ENCODE results near the gene SPAG17.

Gene SPAG17

DNA sequence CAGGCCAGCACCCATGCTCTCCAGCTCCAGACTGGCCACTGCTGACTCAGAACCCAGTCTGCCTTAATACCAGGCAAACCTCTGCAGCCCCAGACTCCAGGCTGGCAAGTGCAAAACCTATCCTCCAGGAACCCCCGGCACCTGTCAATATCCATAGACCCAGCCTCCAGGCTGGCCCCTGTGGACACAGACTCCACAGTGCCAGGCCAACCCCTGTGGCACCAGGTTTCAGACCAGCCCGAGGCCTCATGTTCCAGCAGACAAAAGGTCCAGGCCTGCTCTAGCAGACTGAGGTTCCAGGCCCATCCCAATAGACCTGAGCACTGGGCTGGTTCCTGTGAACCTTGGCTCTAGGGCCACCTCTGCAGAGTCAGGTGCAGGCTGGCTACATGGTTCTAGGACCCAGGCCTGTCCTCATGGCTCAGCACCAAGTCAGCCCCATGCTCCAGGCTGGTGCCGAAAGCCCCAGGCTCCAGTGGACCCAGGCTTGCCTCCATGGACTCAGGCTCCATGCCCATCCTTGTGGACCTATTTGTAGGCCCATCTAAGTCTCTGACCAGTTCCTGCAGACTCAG lies 137.3 kb downstream of the SPAG17 start:
- H3K4me1 ChIP-seq: no peaks in the 10 kb centered on the region
- no peak overlapping the region for H3K4me3 ChIP-seq
- intact Hi-C loops (cut with DNase I; ENCODE audit: low total_unique reads): no loop called here
- TF ChIP-seq, protein P1, sequence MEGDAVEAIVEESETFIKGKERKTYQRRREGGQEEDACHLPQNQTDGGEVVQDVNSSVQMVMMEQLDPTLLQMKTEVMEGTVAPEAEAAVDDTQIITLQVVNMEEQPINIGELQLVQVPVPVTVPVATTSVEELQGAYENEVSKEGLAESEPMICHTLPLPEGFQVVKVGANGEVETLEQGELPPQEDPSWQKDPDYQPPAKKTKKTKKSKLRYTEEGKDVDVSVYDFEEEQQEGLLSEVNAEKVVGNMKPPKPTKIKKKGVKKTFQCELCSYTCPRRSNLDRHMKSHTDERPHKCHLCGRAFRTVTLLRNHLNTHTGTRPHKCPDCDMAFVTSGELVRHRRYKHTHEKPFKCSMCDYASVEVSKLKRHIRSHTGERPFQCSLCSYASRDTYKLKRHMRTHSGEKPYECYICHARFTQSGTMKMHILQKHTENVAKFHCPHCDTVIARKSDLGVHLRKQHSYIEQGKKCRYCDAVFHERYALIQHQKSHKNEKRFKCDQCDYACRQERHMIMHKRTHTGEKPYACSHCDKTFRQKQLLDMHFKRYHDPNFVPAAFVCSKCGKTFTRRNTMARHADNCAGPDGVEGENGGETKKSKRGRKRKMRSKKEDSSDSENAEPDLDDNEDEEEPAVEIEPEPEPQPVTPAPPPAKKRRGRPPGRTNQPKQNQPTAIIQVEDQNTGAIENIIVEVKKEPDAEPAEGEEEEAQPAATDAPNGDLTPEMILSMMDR (IDR thresholded peaks at IDR 0.05): no peak
- no peaks in the 10 kb centered on the region for H3K27me3 ChIP-seq
- no peaks in the 10 kb centered on the region for H3K9me3 ChIP-seq
- DNase-seq: no peak
- no peak overlapping the region for H3K27ac ChIP-seq
- H3K36me3 ChIP-seq: no peaks in the 10 kb centered on the region

DNA sequence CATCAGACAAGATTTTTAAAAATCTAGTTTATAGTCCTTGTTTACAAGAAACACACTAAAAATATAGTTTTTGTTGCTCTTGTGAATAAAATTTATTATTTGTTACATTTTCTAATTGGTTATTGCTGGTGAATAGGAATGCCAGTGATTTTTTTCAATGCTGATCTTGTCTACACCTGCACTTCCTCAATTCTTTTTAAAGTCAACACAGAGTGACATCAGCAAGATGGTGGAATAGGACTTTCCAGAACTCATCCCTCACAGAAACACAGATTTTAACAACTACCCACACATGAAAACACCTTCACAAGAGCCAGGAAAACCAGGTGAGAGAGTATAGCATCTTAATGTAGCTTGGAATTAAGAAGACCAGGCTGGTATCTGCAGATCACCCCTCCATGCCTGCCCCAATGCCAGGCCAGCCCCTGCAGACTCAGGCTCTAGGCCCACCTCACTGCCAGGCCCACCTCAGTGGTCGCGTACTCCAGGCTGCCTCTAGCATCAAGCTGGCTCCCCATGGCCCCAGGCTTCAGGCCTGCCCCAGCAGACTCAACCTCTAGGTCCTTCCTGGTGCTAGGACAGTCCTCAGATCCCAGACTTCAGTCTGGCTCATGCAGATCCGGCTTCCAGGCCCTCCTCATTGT lies 137.9 kb downstream of the SPAG17 start:
- TF ChIP-seq, protein P1 (IDR thresholded peaks at IDR 0.05): no peak

DNA sequence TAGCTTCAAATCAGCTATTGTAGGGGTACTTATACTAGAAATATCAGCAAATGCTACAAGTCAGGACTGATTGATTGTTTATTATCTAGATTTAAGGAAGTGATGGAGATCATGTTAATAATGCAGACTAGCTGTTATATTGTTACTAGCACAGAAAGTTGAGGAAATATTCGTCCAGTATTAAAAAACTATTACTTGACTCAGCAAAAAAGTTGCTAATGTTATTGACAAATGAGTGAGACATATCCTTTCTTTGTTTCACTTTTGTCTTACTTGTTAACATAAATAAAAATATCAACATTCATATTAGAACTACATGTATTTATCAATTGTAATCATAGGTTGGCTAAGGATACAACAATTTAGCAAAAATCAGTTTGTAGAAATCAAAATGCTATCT lies 141.4 kb downstream of the SPAG17 start:
- Histone ChIP-seq H3K4me1 (no peaks in the 10 kb centered on the region), H3K36me3 (no peaks in the 10 kb centered on the region), H3K9me3 (no peaks in the 10 kb centered on the region), H3K27ac (no peak overlapping the region), H3K27me3 (no peaks in the 10 kb centered on the region), H3K4me3 (no peak overlapping the region)
- intact Hi-C loops (cut with DNase I; ENCODE audit: low total_unique reads): no loop called here
- TF ChIP-seq, protein P1 (IDR thresholded peaks at IDR 0.05): no peak
- no peak for DNase-seq

More for the DNA sequence above, 137.9 kb downstream of the SPAG17 start:
- H3K4me1 ChIP-seq: no peaks in the 10 kb centered on the region
- H3K36me3 ChIP-seq: no peaks in the 10 kb centered on the region
- no peak for DNase-seq
- intact Hi-C loops (cut with DNase I; ENCODE audit: low total_unique reads): no loop called here
- H3K27me3 ChIP-seq: no peaks in the 10 kb centered on the region
- H3K9me3 ChIP-seq: no peaks in the 10 kb centered on the region
- no peak overlapping the region for H3K27ac ChIP-seq
- H3K4me3 ChIP-seq: no peak overlapping the region

DNA sequence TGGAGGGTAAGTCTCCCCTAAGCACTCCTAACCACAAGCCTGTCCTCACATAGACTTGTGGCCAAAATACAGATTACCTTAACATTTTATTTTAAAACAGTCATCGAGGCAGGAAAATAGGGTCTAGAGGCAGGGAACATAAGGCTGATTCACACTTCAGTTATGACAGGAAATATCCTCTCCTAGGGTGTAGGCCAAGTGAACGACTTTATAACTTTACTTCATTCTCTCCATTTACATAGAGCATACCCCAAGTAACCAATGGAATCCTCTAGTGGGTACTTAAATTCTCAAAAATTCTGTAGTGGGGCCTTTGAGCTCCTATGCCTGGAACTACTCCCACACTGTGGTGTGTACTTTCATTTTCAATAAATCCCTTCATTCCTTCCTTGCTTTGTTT lies 142.5 kb downstream of the SPAG17 start:
- no peaks in the 10 kb centered on the region for H3K27me3 ChIP-seq
- H3K27ac ChIP-seq: no peak overlapping the region
- TF ChIP-seq, protein P1 (IDR thresholded peaks at IDR 0.05): no peak
- no peak for DNase-seq
- H3K36me3 ChIP-seq: no peaks in the 10 kb centered on the region
- no peak overlapping the region for H3K4me3 ChIP-seq
- H3K9me3 ChIP-seq: no peaks in the 10 kb centered on the region
- H3K4me1 ChIP-seq: no peaks in the 10 kb centered on the region
- intact Hi-C loops (cut with DNase I; ENCODE audit: low total_unique reads): no loop called here

DNA sequence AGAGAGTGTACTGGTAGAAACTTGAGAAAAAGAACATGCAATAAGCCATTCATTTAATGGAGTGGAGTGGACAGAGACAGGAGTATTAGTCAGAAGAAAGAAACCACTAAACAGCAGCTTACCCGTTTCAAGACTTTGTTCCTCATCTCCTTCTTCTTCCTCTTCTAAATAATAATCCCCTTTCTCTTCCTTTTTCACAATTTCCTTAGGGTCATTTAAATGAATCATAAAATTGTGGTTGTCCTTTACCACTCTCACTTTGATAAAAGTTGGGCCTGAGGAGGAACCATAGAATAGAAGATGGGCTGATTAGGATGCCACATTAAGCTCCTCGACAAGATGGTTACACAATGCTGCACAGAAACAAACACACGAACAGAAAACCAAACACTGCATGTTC lies 145.9 kb downstream of the SPAG17 start:
- TF ChIP-seq, protein P1 (IDR thresholded peaks at IDR 0.05): no peak
- H3K27me3 ChIP-seq: no peaks in the 10 kb centered on the region
- intact Hi-C loops (cut with DNase I; ENCODE audit: low total_unique reads): no loop called here
- no peaks in the 10 kb centered on the region for H3K9me3 ChIP-seq
- no peak overlapping the region for H3K27ac ChIP-seq
- no peaks in the 10 kb centered on the region for H3K36me3 ChIP-seq
- DNase-seq: no peak
- H3K4me1 ChIP-seq: no peaks in the 10 kb centered on the region
- H3K4me3 ChIP-seq: no peak overlapping the region
